GM21526 (cell line): Measurements from ENCODE around the gene ADGRG7.

ENCODE experiments used
- ATAC-seq: cut with Tn5 transposase; IDR thresholded peaks from one replicate; pipeline ENCODE4 v1.9.1; 2021; ENCODE audit warnings: moderate library complexity; ENCODE audit not compliant: unreplicated experiment, low FRiP score

Gene ADGRG7

DNA sequence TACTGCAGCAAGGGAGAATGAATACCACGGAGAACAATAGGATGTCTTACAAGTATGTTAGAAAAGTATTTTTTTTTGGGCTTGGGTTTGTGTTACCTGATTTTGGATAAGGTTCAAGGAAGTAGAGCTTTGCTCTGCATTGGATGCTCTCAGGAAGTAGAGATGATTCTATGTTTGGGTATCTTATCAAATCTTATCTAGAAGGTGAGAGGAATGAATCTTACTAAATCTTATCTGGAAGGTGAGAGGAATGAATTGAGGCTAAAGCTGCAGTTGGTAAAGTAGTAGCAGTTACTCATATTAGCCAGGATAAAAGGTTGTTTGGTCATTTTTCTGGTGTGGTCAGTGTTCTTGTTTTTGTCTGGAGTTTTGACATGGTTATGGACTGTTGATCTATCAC lies 117.3 kb downstream of the ADGRG7 start:
- no peak for ATAC-seq

DNA sequence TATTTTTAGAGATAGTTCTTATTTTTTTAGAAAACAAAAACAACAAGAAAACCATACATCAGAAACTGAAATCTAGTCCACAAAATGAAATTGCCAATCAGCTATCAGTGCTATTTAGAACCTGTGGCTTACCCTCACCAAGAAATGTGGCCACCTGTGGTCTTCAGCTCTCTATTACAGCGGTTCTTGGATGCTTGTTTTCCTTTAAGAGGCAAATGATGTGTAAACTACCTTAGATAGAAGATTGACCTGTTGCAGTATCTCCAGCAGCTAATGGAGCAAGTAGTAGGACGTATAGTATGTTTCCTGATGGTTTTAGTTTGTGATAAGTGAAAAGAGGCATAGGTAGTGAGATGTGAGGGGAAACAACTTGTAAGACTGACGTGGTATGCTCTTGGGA lies 121.1 kb downstream of the ADGRG7 start:
- ATAC-seq, result no peak

DNA sequence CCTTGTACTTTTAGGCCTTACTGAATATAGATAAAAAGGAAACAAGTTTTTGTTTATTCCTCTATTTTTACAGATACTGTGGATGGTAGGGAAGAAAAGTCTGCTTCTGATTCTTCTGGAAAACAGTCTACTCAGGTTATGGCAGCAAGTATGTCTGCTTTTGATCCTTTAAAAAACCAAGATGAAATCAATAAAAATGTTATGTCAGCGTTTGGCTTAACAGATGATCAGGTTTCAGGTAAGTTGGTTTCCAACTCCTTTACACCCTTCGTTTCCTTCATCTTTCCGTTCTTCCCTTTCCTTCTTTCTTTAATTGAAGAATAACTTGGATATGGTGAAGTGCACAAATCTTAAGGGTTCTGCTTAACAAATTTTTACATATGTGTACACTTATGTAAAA lies 123.0 kb downstream of the ADGRG7 start:
- ATAC-seq, result no peak

DNA sequence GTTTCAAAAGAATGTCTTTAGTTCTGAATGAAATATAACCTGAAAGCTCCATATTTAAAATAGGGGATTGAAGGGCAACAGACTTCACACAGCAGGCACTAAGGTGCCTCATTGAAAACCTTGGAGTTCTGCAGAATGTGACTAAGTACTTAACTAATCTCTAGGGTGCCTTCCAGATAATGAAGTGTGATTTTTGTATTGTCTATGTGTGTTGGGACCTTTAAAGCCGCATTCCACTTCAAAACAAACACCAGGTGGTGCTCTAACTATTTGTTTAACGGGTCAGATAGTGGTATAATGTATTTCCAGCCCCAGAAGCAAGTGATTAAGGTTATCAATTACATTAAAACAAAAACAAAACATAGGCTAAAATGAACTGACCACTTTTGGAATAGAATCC lies 127.9 kb downstream of the ADGRG7 start:
- no peak for ATAC-seq

DNA sequence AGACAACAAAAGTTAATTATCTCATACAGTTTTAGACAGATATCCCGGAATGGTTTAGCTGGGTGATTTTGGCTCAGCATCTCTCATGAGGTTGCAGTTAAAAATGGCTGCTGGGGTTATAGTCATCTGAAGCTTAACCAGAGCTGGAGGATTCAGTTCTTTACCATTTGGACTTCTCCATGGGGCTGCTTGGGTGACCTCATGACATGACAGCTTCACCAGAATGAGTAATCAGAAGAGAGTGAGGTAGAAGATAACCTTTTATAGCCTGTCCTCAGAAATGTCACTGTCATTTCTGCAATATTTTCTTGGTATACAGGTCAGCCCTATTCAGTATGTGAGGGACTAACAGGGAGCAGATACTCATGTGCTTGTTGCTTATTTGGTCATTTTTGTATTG lies 130.8 kb downstream of the ADGRG7 start:
- no peak for ATAC-seq

DNA sequence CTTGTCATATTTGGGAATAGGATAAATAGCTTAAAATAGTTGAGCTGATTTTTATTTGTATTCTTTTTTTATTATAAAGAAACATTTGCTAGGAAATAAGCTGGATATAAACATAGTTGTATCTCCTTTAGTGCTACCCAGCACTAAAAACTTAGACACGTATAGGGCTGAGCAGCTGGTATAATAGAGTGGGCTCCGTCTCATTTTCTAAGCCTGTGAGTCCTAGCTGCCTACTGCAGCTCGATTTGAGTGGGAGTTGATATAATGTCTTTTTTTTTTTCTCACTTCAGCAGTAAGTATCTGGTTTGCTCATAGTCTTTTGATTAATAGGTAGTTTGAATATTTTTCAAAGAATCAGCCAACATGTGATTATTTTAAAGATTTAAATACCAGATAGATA lies 134.1 kb downstream of the ADGRG7 start:
- no peak for ATAC-seq

DNA sequence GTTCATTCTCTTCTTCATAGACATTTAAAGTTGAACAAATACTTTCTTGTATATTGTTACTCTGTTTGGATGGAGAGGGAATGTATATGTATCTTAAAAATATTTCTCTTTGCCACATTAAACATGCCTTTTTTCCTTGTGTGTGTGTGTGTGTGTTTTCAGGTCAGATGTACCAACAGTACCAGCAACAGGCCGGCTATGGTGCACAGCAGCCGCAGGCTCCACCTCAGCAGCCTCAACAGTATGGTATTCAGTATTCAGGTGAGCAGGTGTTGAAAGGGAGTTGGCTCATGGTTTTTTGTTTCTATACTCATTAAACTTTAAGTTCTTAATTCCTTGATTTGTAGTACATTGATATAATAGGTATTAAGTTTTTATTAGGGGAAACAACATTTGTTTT lies 135.3 kb downstream of the ADGRG7 start:
- no peak for ATAC-seq
